GM23338 (cell line): ENCODE data around the gene CRHR1. TPM values are rescaled to one million over a fixed set of nuclear protein-coding genes. Genes with fewer than 3 reads are reported as not detected.

Experiments
- ATAC-seq: fragments of 200-7000 bp; cut with Tn5 transposase; 3 replicates; pipeline ENCODE4 v1.9.1; 2020
- DNase-seq: peaks from one replicate; pipeline ENCODE4 v3.0.0-alpha.2; 2015; ENCODE audit warnings: low spot score
- H2AFZ ChIP-seq: fragments of 200-600 bp; sonication (generic); 2 replicates; pipeline ENCODE4 v1.8.0; 2016; ENCODE audit warnings: antibody characterized with exemption, mild to moderate bottlenecking, moderate library complexity
- H3F3A ChIP-seq: fragments of 200-600 bp; sonication (generic); replicated peaks from 2 replicates; pipeline ENCODE4 v1.8.0; 2017; ENCODE audit warnings: antibody characterized with exemption, mixed run types, low read depth
- H3K27ac ChIP-seq: fragments of 200-600 bp; sonication (generic); 2 replicates; pipeline ENCODE4 v1.6.1; 2016; ENCODE audit warnings: low read depth
- H3K27me3 ChIP-seq: fragments of 200-600 bp; sonication (generic); 2 replicates; pipeline ENCODE4 v1.8.0; 2016; ENCODE audit warnings: mild to moderate bottlenecking, mixed run types, moderate library complexity; ENCODE audit not compliant: insufficient read depth
- H3K36me3 ChIP-seq: fragments of 200-600 bp; sonication (generic); 2 replicates; pipeline ENCODE4 v1.8.0; 2016; ENCODE audit warnings: mild to moderate bottlenecking; ENCODE audit not compliant: insufficient read depth
- H3K4me1 ChIP-seq: fragments of 200-600 bp; sonication (generic); 2 replicates; pipeline ENCODE4 v1.8.0; 2016; ENCODE audit warnings: mild to moderate bottlenecking, moderate library complexity; ENCODE audit not compliant: insufficient read depth
- H3K4me2 ChIP-seq: fragments of 200-600 bp; sonication (generic); 2 replicates; pipeline ENCODE4 v1.7.1; 2017; ENCODE audit warnings: mixed run types
- H3K4me3 ChIP-seq: fragments of 200-600 bp; sonication (generic); 2 replicates; pipeline ENCODE4 v1.6.1; 2016; ENCODE audit warnings: mixed run types
- H3K79me2 ChIP-seq: fragments of 200-600 bp; sonication (generic); replicated peaks from 2 replicates; pipeline ENCODE4 v1.8.0; 2017; ENCODE audit warnings: mild to moderate bottlenecking; ENCODE audit not compliant: insufficient read depth
- H3K9me2 ChIP-seq: fragments of 200-600 bp; sonication (generic); 2 replicates; pipeline ENCODE4 v1.8.0; 2017; ENCODE audit not compliant: insufficient read depth
- H4K20me1 ChIP-seq: fragments of 200-600 bp; sonication (generic); replicated peaks from 2 replicates; pipeline ENCODE4 v1.8.0; 2017; ENCODE audit warnings: mild to moderate bottlenecking; ENCODE audit not compliant: insufficient read depth
- H3K27ac Mint-ChIP-seq: 2 replicates; pipeline ENCODE4 v1.8.0; 2020; ENCODE audit warnings: inconsistent platforms, mild to moderate bottlenecking, moderate library complexity, mixed read lengths
- H3K27me3 Mint-ChIP-seq: 3 replicates; pipeline ENCODE4 v1.8.0; 2022; ENCODE audit warnings: low read depth, mild to moderate bottlenecking, moderate library complexity, mixed read lengths, inconsistent platforms; ENCODE audit not compliant: insufficient read depth, poor library complexity
- H3K36me3 Mint-ChIP-seq: 3 replicates; pipeline ENCODE4 v1.8.0; 2021; ENCODE audit warnings: low read depth, mild to moderate bottlenecking, inconsistent platforms, moderate library complexity, mixed read lengths
- H3K4me1 Mint-ChIP-seq: 3 replicates; pipeline ENCODE4 v1.8.0; 2020; ENCODE audit warnings: mild to moderate bottlenecking, inconsistent platforms, mixed read lengths
- H3K4me3 Mint-ChIP-seq: 3 replicates; pipeline ENCODE4 v1.8.0; 2021; ENCODE audit warnings: moderate library complexity, mild to moderate bottlenecking, inconsistent platforms, mixed read lengths
- H3K9me3 Mint-ChIP-seq: 3 replicates; pipeline ENCODE4 v1.8.0; 2020; ENCODE audit warnings: moderate library complexity, mild to moderate bottlenecking, inconsistent platforms, mixed read lengths
- CREB1 ChIP-seq: fragments of 250-450 bp; sonication (Bioruptor Pico); IDR thresholded peaks from 2 replicates; pipeline ENCODE4 v1.5.0; 2020; ENCODE audit warnings: low read depth, mild to moderate bottlenecking, moderate library complexity
- CTCF ChIP-seq, 2 experiments: fragments of 200-600 bp in 1 of 2; sonication (generic) in 1 of 2; conservative IDR thresholded peaks; 2 replicates each; pipeline versions ENCODE4 v1.5.1 to v1.6.1; 2016 to 2017; ENCODE audit warnings: antibody characterized with exemption in 2 of 2, low read depth in 2 of 2, mild to moderate bottlenecking in 2 of 2, moderate library complexity in 1 of 2
- ETS1 ChIP-seq: IDR thresholded peaks from 2 replicates; pipeline ENCODE4 v1.6.1; 2016; ENCODE audit warnings: antibody characterized with exemption
- EZH2 ChIP-seq: fragments of 200-600 bp; sonication (generic); IDR thresholded peaks from one replicate; pipeline ENCODE4 v1.8.0; 2017; ENCODE audit warnings: antibody characterized with exemption, mild to moderate bottlenecking, low read depth; ENCODE audit not compliant: unreplicated experiment
- EZH2phosphoT487 ChIP-seq: fragments of 200-600 bp; sonication (generic); IDR thresholded peaks from one replicate; pipeline ENCODE4 v1.8.1; 2018; ENCODE audit warnings: antibody characterized with exemption; ENCODE audit not compliant: unreplicated experiment
- JUNB ChIP-seq: IDR thresholded peaks from one replicate; pipeline ENCODE4 v1.6.1; 2016; ENCODE audit warnings: antibody characterized with exemption; ENCODE audit not compliant: unreplicated experiment
- NANOG ChIP-seq: IDR thresholded peaks from 2 replicates; pipeline ENCODE4 v1.6.1; 2016; ENCODE audit warnings: antibody characterized with exemption, borderline replicate concordance
- POLR2AphosphoS5 ChIP-seq: IDR thresholded peaks from 2 replicates; pipeline ENCODE4 v1.6.1; 2016; ENCODE audit warnings: antibody characterized with exemption, low read depth
- REST ChIP-seq: IDR thresholded peaks from one replicate; pipeline ENCODE4 v1.6.1; 2018; ENCODE audit warnings: antibody characterized with exemption; ENCODE audit not compliant: unreplicated experiment
- STAT1 ChIP-seq: IDR thresholded peaks from one replicate; pipeline ENCODE4 v1.6.1; 2016; ENCODE audit warnings: antibody characterized with exemption; ENCODE audit not compliant: unreplicated experiment
- ZNF114 ChIP-seq: fragments of 250-450 bp; sonication (Bioruptor Pico); IDR thresholded peaks from 2 replicates; pipeline ENCODE4 v1.5.0; 2020; ENCODE audit warnings: mild to moderate bottlenecking, moderate library complexity
- ZNF331 ChIP-seq: fragments of 250-450 bp; sonication (Bioruptor Pico); IDR thresholded peaks from 2 replicates; pipeline ENCODE4 v1.5.0; 2020; ENCODE audit warnings: low read depth, mild to moderate bottlenecking, moderate library complexity
- polyA plus RNA-seq: library from polyadenylated mRNA; unstranded; fragments of >200 nt; fragmentation: Nextera tagmentation; extraction: Ambion mirVana; gene quantifications from 2 replicates; pipeline ENCODE4 v1.2.1, GENCODE V29; 2016
- total RNA-seq: library from RNA; depleted of rRNA; stranded (reverse); fragments of >200 nt; shearing (Covaris generic); gene quantifications from 2 replicates; pipeline ENCODE4 v1.2.3, GENCODE V29; 2014

Gene CRHR1
- total and polyA plus RNA-seq, 2 experiments from 2014 or later = 0.19 to 0.76 TPM

- TF ChIP-seq CTCF (conservative IDR thresholded peaks at IDR 0.05; ENCODE audit: low read depth in 2 of 2) = no peak
- no peak for TF ChIP-seq ZNF331 (CRISPR knock-in tag)
- TF ChIP-seq CREB1 (CRISPR knock-in tag) = no peak
- no peak for TF ChIP-seq ETS1
- no peak for TF ChIP-seq NANOG
- TF ChIP-seq REST = no peak
- no peak for TF ChIP-seq EZH2phosphoT487
- TF ChIP-seq EZH2 = no peak
- no peak for TF ChIP-seq POLR2AphosphoS5
- TF ChIP-seq STAT1 = no peak
- no peak for TF ChIP-seq ZNF114 (CRISPR knock-in tag)
- TF ChIP-seq JUNB = no peak
Measured at GRCh38 chr17:45761957-45762565, 22.1 kb upstream of the CRHR1 start (continued).

GRCh38 chr17:45763182-45763581 is 20.9 kb upstream of the CRHR1 start:
- Mint-ChIP-seq H3K36me3 (peaks cover 2% of the 10 kb centered on the region; the same call in 1 of the 3 replicates), H3K9me3 (peaks cover 3% of the 10 kb centered on the region; the same call in 2 of the 3 replicates), H3K4me3 (no peak overlapping the region), H3K27ac (no peak overlapping the region), H3K4me1 (peaks cover 11% of the 10 kb centered on the region), H3K27me3 (peaks cover 10% of the 10 kb centered on the region)
- H2AFZ ChIP-seq = no peak overlapping the region
- DNase-seq (no peak), ATAC-seq (no peak)
- H4K20me1 ChIP-seq = no peaks in the 10 kb centered on the region
- H3K27me3 ChIP-seq = no peaks in the 10 kb centered on the region
- no peak overlapping the region for H3K4me3 ChIP-seq
- no peaks in the 10 kb centered on the region for H3K36me3 ChIP-seq
- no peak overlapping the region for H3K4me2 ChIP-seq
- peaks cover 1% of the 10 kb centered on the region; the same call in 1 of the 2 replicates for H3K4me1 ChIP-seq
- no peaks in the 10 kb centered on the region for H3F3A ChIP-seq
- no peaks in the 10 kb centered on the region for H3K79me2 ChIP-seq
- H3K27ac ChIP-seq = no peak overlapping the region
- H3K9me2 ChIP-seq = 0 out of 2 replicates have a peak, but pooled peaks cover 4% of the 10 kb centered on the region
- TF ChIP-seq REST = no peak
